SH-SY5Y (cell line): ENCODE results near the gene SNX9.

Source experiments
- GATA2 ChIP-seq: IDR thresholded peaks from 2 replicates; pipeline ENCODE4 v1.6.1; 2011; ENCODE audit warnings: mild to moderate bottlenecking, low read depth, low read length
- GATA3 ChIP-seq: IDR thresholded peaks from 2 replicates; pipeline ENCODE4 v1.6.1; 2011; ENCODE audit warnings: low read depth, mild to moderate bottlenecking, low read length, moderate library complexity

DNA sequence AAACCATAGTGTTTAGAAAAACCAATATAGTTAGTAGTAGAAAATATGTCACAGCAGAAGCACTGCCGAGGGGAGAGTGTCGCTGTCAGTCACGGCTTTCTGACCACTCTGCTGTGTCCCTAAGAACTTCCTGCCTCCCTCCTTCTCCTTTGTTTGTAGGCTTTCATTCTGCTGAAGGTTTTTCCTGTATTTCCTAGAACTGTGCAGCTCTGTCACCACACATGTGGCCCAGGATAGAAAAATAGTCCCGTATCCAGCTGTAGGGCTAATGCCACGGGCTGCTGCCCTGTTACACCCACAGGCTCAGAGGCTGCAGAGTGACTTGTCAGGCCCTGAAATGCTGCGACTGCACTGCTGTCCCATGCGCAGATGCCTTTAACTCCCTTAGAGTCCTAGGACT is 106.0 kb downstream of the SNX9 start:
- TF ChIP-seq GATA3 (no peak), GATA2 (no peak)
